GM12878 (cell line): ENCODE results near the gene RANBP1. TPM values are rescaled to one million over a fixed set of nuclear protein-coding genes. Genes with fewer than 3 reads are reported as not detected.
A peak's percentile ranks its signal among the peaks of the same experiment; 100 is the strongest.

Experiments
- ATAC-seq: fragments of 200-7000 bp; cut with Tn5 transposase; 3 replicates; pipeline ENCODE4 v1.9.1; 2020; ENCODE audit warnings: mild to moderate bottlenecking, moderate library complexity
- BruUV-seq: library from RNA; stranded (reverse); fragments of 400-500 nt; replicated peaks from 2 replicates; lab custom pipeline; 2021; lab: Mats Ljungman, UMichigan
- CTCF ChIA-PET: fragments of 300-600 bp; sonication (Branson Sonifier 250); formaldehyde crosslinking; extraction: SDS; loops from one replicate; lab custom pipeline; 2021; ENCODE audit warnings: inconsistent platforms; lab: Yijun Ruan, JAX
- POLR2A ChIA-PET: fragments of 350-600 bp; formaldehyde crosslinking; extraction: SDS; loops from one replicate; lab custom pipeline; 2021; ENCODE audit warnings: inconsistent platforms; lab: Charles Lee
- RAD21 ChIA-PET: fragments of 300-600 bp; sonication (Branson Sonifier 250); formaldehyde crosslinking; loops from one replicate; lab custom pipeline; 2023; ENCODE audit warnings: antibody characterized with exemption; ENCODE audit not compliant: unreplicated experiment; lab: Charles Lee
- SMC1A ChIA-PET: fragments of 300-600 bp; sonication (Branson Sonifier 250); formaldehyde crosslinking; loops from one replicate; lab custom pipeline; 2023; ENCODE audit not compliant: unreplicated experiment, uncharacterized antibody; lab: Charles Lee
- DNase-seq: peaks from one replicate; pipeline ENCODE4 v3.0.0-alpha.2; 2011; ENCODE audit warnings: low read depth, low spot score
- FAIRE-seq: peaks from 3 replicates; lab custom pipeline; 2011; peaks lifted over from hg19 to GRCh38; lab: Jason Lieb, UNC
- H2AFZ ChIP-seq: 2 replicates; pipeline ENCODE4 v1.6.0; 2011; ENCODE audit warnings: low read depth, low read length, control low read depth; ENCODE audit not compliant: control insufficient read depth
- H3K27ac ChIP-seq: 2 replicates; pipeline ENCODE4 v1.5.1; 2011; ENCODE audit warnings: control low read depth; ENCODE audit not compliant: control insufficient read depth, insufficient read depth
- H3K27me3 ChIP-seq, 2 experiments: replicated peaks in 1 of 2; 2 replicates each; pipeline versions ENCODE4 v1.6.0 to v1.6.1; 2011; ENCODE audit warnings: low read length in 1 of 2; ENCODE audit not compliant: control insufficient read depth in 2 of 2, insufficient read depth in 2 of 2
- H3K36me3 ChIP-seq, 2 experiments: 2 replicates each; pipeline ENCODE4 v1.5.1; 2011; ENCODE audit warnings: low read length in 1 of 2; ENCODE audit not compliant: control insufficient read depth in 2 of 2, insufficient read depth in 2 of 2
- H3K4me1 ChIP-seq: 2 replicates; pipeline ENCODE4 v1.6.1; 2011; ENCODE audit warnings: mild to moderate bottlenecking, low read length, moderate library complexity, mixed read lengths; ENCODE audit not compliant: control insufficient read depth, insufficient read depth
- H3K4me2 ChIP-seq: 2 replicates; pipeline ENCODE4 v1.6.0; 2011; ENCODE audit warnings: control low read depth; ENCODE audit not compliant: control insufficient read depth, insufficient read depth
- H3K4me3 ChIP-seq: fragments of 200-600 bp; sonication (generic); 2 replicates; pipeline ENCODE4 v1.5.1; 2016
- H3K79me2 ChIP-seq: 2 replicates; pipeline ENCODE4 v1.6.0; 2011; ENCODE audit warnings: low read length; ENCODE audit not compliant: control insufficient read depth, insufficient read depth
- H3K9ac ChIP-seq: 2 replicates; pipeline ENCODE4 v1.8.0; 2011; ENCODE audit warnings: low read length, control low read depth, mixed read lengths; ENCODE audit not compliant: control insufficient read depth, insufficient read depth
- H3K9me3 ChIP-seq: replicated peaks from 3 replicates; pipeline ENCODE4 v1.5.1; 2011; ENCODE audit warnings: mild to moderate bottlenecking, low read length; ENCODE audit not compliant: control insufficient read depth, insufficient read depth
- H4K20me1 ChIP-seq: 2 replicates; pipeline ENCODE4 v1.6.0; 2011; ENCODE audit not compliant: control insufficient read depth, insufficient read depth
- BCL11A ChIP-seq: IDR thresholded peaks from 2 replicates; pipeline ENCODE4 v1.6.1; 2011; ENCODE audit warnings: low read depth, low read length
- BMI1 ChIP-seq: fragments of 450-650 bp; IDR thresholded peaks from 2 replicates; pipeline ENCODE4 v1.6.1; 2016; ENCODE audit warnings: mild to moderate bottlenecking, moderate library complexity, borderline replicate concordance
- NFYA ChIP-seq: IDR thresholded peaks from 2 replicates; pipeline ENCODE4 v1.6.1; 2011; ENCODE audit warnings: low read depth, mild to moderate bottlenecking, low read length, improper control_type of control experiment, borderline replicate concordance
- NR2F1 ChIP-seq: fragments of 450-650 bp; conservative IDR thresholded peaks from 2 replicates; pipeline ENCODE4 v1.6.1; 2017; ENCODE audit warnings: mild to moderate bottlenecking
- PML ChIP-seq: IDR thresholded peaks from 2 replicates; pipeline ENCODE4 v1.6.1; 2012; ENCODE audit warnings: low read length, inconsistent platforms
- POLR2A ChIP-seq: IDR thresholded peaks from 2 replicates; pipeline ENCODE4 v1.6.1; 2011; ENCODE audit warnings: low read depth, mild to moderate bottlenecking, low read length
- POLR2AphosphoS2 ChIP-seq: IDR thresholded peaks from 2 replicates; pipeline ENCODE4 v1.6.1; 2011; ENCODE audit warnings: low read depth, mild to moderate bottlenecking, low read length, improper control_type of control experiment, moderate library complexity
- WGBS: methylation state at CpG from one replicate; pipeline ENCODE4 v1.1.6; 2016; ENCODE audit warnings: low lambda C conversion rate; ENCODE audit not compliant: insufficient replicate concordance, insufficient coverage; ENCODE audit errors: missing lambda C conversion rate; 5-methylcytosine and 5-hydroxymethylcytosine counted together
- in situ Hi-C: fragments of 300-500 bp; cut with MboI; formaldehyde crosslinking; loops from 9 replicates; pipeline ENCODE4 v1.14.3; 2018; ENCODE audit warnings: mixed read lengths
- intact Hi-C: fragments of 100-400 bp; cut with micrococcal nuclease; formaldehyde crosslinking; loops from one replicate; pipeline ENCODE4 v1.14.2; 2022; ENCODE audit not compliant: unreplicated experiment
- polyA plus RNA-seq, 11 experiments: library from polyadenylated mRNA; depleted of rRNA in 4 of 11; unstranded in 6 of 11; stranded (reverse) in 5 of 11; fragments of >200 nt; fragmentation: Nextera tagmentation in 4 of 11; fragmentation: Illumina TruSeq in 1 of 11; extraction: Ambion mirVana in 4 of 11; extraction: Trizol in 1 of 11; gene quantifications; 1 replicate in 1 of 11; 2 replicates in 10 of 11; pipeline versions ENCODE4 v1.2.1 to v1.2.3, GENCODE V29; 2011 to 2016; ENCODE audit warnings: inconsistent platforms in 2 of 11, missing spikeins in 2 of 11, low read depth in 1 of 11
- total RNA-seq, 4 experiments: library from RNA; depleted of rRNA in 3 of 4; stranded (reverse); fragments of >200 nt in 3 of 4; fragmentation: Illumina TruSeq in 1 of 4; extraction: Trizol in 1 of 4; gene quantifications; 2 replicates each; pipeline versions ENCODE4 v1.2.1 to v1.2.3, GENCODE V29; 2013 to 2021
- TF ChIP-seq, protein P1 (sequence below): IDR thresholded peaks from 2 replicates; pipeline ENCODE4 v1.6.1; 2012; ENCODE audit warnings: low read depth, low read length, improper control_type of control experiment
- TF ChIP-seq, protein P2 (sequence below): IDR thresholded peaks from 2 replicates; pipeline ENCODE4 v1.6.1; 2012; ENCODE audit warnings: mild to moderate bottlenecking, low read depth, low read length
- TF ChIP-seq, protein P3 (sequence below): IDR thresholded peaks from 2 replicates; pipeline ENCODE4 v1.6.1; 2012; ENCODE audit warnings: low read depth, low read length, improper control_type of control experiment
- TF ChIP-seq, protein P4 (sequence below): fragments of 450-650 bp; IDR thresholded peaks from 2 replicates; pipeline ENCODE4 v1.6.1; 2017; ENCODE audit warnings: borderline replicate concordance

RANBP1 gene
- total and polyA plus RNA-seq, 10 of the 15 experiments (the other 5 are each of a cell fraction or from before 2014, with no cell fraction given) = 55.3 to 808 (median 394) TPM

DNA sequence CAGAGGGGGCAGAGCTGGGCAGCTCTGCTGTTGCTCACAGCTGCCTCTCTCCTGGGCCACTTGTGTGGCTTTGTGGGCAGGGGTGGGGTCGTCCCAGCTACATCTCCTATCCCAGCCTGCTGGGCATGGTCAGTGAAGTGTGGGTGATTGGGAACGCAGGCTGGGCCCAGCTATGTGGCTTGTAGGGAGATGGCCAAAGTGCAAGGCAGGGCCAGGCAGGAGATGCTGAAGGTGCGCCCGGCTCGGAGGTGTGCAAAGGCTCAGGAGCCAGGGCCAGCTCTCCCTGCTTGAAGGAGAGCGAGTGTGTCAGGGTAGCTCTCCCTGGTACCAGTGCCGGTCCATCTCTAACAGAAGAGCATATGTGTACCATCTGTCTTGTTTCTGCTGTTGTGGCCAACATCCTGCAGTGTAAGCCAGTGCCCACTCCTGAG is 8.4 kb upstream of the RANBP1 start:
- TF ChIP-seq PML = no peak
- peak; percentile 51; the same call in 1 of the 2 replicates for TF ChIP-seq POLR2A
- ChIA-PET RAD21 (no interaction called here), CTCF (no interaction called here), POLR2A (no interaction called here), SMC1A (no interaction called here)
- H3K27ac ChIP-seq = no peak overlapping the region
- no peaks in the 10 kb centered on the region for H3K79me2 ChIP-seq
- no peak overlapping the region for H3K9ac ChIP-seq
- no peak for ATAC-seq
- no peaks in the 10 kb centered on the region for H4K20me1 ChIP-seq
- in situ Hi-C loops (no loop called here), intact Hi-C loops (no loop called here)
- no peak overlapping the region for H3K4me3 ChIP-seq
- no peak for DNase-seq
- peaks cover 23 to 57% of the 10 kb centered on the region in 2 experiments; a peak in 3 of 4 replicates for H3K36me3 ChIP-seq
- FAIRE-seq = no peak
- BruUV-seq = no TSS peak
- H3K9me3 ChIP-seq = no peaks in the 10 kb centered on the region; the same call in 2 of the 3 replicates
- H3K4me1 ChIP-seq = peaks cover 9% of the 10 kb centered on the region
- no peaks in the 10 kb centered on the region for H3K27me3 ChIP-seq
- 84% methylated on average over 7 of the region's 7 CpGs for WGBS
- H2AFZ ChIP-seq = no peak overlapping the region
- H3K4me2 ChIP-seq = no peak overlapping the region

DNA sequence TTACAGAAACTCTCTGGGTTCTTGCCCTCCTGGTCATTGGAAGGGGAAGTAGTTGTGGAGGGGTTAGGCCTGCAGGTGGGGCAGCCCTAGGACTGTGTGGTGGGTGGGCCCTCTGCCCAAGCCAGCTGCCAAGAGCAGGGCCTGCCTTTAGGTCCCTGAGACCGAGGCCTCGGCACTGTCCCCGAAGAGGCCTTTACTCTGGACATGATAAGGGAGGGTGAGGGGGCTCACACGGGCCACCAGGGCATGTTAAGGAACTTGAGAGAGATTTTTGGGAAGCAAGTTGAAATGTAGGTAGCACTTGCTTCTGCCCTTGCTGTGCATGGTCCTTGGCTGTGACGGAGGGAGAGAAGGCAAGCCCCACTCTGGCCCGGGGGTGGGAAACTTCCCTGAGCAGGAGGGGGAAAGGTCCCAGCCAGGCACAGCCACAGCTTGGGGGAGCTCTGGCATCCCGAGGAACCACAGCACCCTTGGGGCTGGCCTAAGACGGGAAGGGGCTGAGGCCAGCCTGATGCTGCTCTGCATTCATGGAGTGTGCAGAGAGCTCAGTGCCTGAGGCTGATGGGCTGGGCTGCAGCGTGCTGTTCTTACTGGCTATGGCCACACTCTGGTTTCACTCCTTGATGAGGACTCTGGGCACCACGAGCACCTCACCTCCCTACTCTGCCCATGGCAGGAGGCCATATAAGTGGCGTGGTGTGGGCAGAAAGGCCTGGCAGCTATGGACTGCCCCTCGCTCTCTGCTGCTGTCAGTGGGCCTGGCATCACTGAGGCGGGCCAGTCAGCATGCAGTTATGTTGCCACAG is 7.8 kb upstream of the RANBP1 start:
- intact Hi-C loops (no loop called here), in situ Hi-C loops (no loop called here)
- H3K4me1 ChIP-seq = peaks cover 9% of the 10 kb centered on the region
- ChIA-PET RAD21 (no interaction called here), SMC1A (no interaction called here), POLR2A (no interaction called here), CTCF (no interaction called here)
- H3K4me3 ChIP-seq = no peak overlapping the region
- 90% methylated on average over 13 of the region's 13 CpGs for WGBS
- no peaks in the 10 kb centered on the region; the same call in 2 of the 3 replicates for H3K9me3 ChIP-seq
- no peak for ATAC-seq
- no peak overlapping the region for H3K9ac ChIP-seq
- no peak for FAIRE-seq
- BruUV-seq = no TSS peak
- no peaks in the 10 kb centered on the region for H4K20me1 ChIP-seq
- no peak for DNase-seq
- peaks cover 29 to 64% of the 10 kb centered on the region in 2 experiments; a peak in 3 of 4 replicates for H3K36me3 ChIP-seq
- no peaks in the 10 kb centered on the region for H3K27me3 ChIP-seq
- no peaks in the 10 kb centered on the region for H3K79me2 ChIP-seq
- H3K27ac ChIP-seq = no peak overlapping the region
- no peak overlapping the region for H3K4me2 ChIP-seq
- no peak overlapping the region for H2AFZ ChIP-seq
- TF ChIP-seq NR2F1 = no peak
- TF ChIP-seq NFYA = no peak
- no peak for TF ChIP-seq BCL11A
- TF ChIP-seq, protein P1, sequence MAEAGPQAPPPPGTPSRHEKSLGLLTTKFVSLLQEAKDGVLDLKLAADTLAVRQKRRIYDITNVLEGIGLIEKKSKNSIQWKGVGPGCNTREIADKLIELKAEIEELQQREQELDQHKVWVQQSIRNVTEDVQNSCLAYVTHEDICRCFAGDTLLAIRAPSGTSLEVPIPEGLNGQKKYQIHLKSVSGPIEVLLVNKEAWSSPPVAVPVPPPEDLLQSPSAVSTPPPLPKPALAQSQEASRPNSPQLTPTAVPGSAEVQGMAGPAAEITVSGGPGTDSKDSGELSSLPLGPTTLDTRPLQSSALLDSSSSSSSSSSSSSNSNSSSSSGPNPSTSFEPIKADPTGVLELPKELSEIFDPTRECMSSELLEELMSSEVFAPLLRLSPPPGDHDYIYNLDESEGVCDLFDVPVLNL = no peak
- TF ChIP-seq BMI1 = no peak
- TF ChIP-seq POLR2AphosphoS2 = no peak
- TF ChIP-seq, protein P2, sequence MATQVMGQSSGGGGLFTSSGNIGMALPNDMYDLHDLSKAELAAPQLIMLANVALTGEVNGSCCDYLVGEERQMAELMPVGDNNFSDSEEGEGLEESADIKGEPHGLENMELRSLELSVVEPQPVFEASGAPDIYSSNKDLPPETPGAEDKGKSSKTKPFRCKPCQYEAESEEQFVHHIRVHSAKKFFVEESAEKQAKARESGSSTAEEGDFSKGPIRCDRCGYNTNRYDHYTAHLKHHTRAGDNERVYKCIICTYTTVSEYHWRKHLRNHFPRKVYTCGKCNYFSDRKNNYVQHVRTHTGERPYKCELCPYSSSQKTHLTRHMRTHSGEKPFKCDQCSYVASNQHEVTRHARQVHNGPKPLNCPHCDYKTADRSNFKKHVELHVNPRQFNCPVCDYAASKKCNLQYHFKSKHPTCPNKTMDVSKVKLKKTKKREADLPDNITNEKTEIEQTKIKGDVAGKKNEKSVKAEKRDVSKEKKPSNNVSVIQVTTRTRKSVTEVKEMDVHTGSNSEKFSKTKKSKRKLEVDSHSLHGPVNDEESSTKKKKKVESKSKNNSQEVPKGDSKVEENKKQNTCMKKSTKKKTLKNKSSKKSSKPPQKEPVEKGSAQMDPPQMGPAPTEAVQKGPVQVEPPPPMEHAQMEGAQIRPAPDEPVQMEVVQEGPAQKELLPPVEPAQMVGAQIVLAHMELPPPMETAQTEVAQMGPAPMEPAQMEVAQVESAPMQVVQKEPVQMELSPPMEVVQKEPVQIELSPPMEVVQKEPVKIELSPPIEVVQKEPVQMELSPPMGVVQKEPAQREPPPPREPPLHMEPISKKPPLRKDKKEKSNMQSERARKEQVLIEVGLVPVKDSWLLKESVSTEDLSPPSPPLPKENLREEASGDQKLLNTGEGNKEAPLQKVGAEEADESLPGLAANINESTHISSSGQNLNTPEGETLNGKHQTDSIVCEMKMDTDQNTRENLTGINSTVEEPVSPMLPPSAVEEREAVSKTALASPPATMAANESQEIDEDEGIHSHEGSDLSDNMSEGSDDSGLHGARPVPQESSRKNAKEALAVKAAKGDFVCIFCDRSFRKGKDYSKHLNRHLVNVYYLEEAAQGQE = no peak
- TF ChIP-seq, protein P3, sequence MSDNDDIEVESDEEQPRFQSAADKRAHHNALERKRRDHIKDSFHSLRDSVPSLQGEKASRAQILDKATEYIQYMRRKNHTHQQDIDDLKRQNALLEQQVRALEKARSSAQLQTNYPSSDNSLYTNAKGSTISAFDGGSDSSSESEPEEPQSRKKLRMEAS = no peak
- TF ChIP-seq, protein P4, sequence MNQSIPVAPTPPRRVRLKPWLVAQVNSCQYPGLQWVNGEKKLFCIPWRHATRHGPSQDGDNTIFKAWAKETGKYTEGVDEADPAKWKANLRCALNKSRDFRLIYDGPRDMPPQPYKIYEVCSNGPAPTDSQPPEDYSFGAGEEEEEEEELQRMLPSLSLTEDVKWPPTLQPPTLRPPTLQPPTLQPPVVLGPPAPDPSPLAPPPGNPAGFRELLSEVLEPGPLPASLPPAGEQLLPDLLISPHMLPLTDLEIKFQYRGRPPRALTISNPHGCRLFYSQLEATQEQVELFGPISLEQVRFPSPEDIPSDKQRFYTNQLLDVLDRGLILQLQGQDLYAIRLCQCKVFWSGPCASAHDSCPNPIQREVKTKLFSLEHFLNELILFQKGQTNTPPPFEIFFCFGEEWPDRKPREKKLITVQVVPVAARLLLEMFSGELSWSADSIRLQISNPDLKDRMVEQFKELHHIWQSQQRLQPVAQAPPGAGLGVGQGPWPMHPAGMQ = no peak
